Keratinocyte (primary cell): Measurements from ENCODE around the gene ASTN2. TPM values are rescaled to one million over a fixed set of nuclear protein-coding genes. Genes with fewer than 3 reads are reported as not detected.

ENCODE experiments used
- DNase-seq: peaks from one replicate; pipeline ENCODE4 v3.0.0-alpha.2; 2011; ENCODE audit warnings: low read depth, missing footprints, low spot score
- FAIRE-seq: peaks from 2 replicates; lab custom pipeline; 2011; peaks lifted over from hg19 to GRCh38; lab: Jason Lieb, UNC
- H2AFZ ChIP-seq: 2 replicates; pipeline ENCODE4 v1.6.0; 2012; ENCODE audit warnings: low read length, control low read depth, inconsistent platforms; ENCODE audit not compliant: control insufficient read depth
- H3K27ac ChIP-seq: 2 replicates; pipeline ENCODE4 v1.5.1; 2011; ENCODE audit warnings: low read length; ENCODE audit not compliant: control insufficient read depth, insufficient read depth
- H3K27me3 ChIP-seq: 3 replicates; pipeline ENCODE4 v1.6.0; 2011; ENCODE audit warnings: low read length; ENCODE audit not compliant: control insufficient read depth, insufficient read depth; ENCODE audit errors: extremely low read depth
- H3K36me3 ChIP-seq, 2 experiments: 2 replicates in 1 of 2; 3 replicates in 1 of 2; pipeline ENCODE4 v1.5.1; 2011; ENCODE audit warnings: low read length in 2 of 2, mild to moderate bottlenecking in 1 of 2; ENCODE audit not compliant: control insufficient read depth in 2 of 2, insufficient read depth in 2 of 2; ENCODE audit errors: extremely low read depth in 1 of 2
- H3K4me1 ChIP-seq: 3 replicates; pipeline ENCODE4 v1.5.1; 2011; ENCODE audit warnings: low read length; ENCODE audit not compliant: control insufficient read depth, insufficient read depth; ENCODE audit errors: extremely low read depth
- H3K4me2 ChIP-seq: 3 replicates; pipeline ENCODE4 v1.6.0; 2011; ENCODE audit warnings: low read depth, low read length; ENCODE audit not compliant: control insufficient read depth, insufficient read depth; ENCODE audit errors: extremely low read depth
- H3K4me3 ChIP-seq, 3 experiments: fragments of 200-600 bp in 1 of 3; sonication (generic) in 1 of 3; 2 replicates in 2 of 3; 3 replicates in 1 of 3; pipeline ENCODE4 v1.5.1; 2011 to 2016; ENCODE audit warnings: low read length in 3 of 3, mild to moderate bottlenecking in 3 of 3, control low read depth in 2 of 3, inconsistent platforms in 1 of 3, low read depth in 1 of 3, mixed read lengths in 1 of 3, mixed run types in 1 of 3, moderate library complexity in 1 of 3; ENCODE audit not compliant: control insufficient read depth in 2 of 3, insufficient read depth in 2 of 3; ENCODE audit errors: extremely low read depth in 1 of 3
- H3K79me2 ChIP-seq: 2 replicates; pipeline ENCODE4 v1.6.0; 2012; ENCODE audit warnings: low read length; ENCODE audit not compliant: control insufficient read depth, insufficient read depth
- H3K9ac ChIP-seq: 3 replicates; pipeline ENCODE4 v1.6.0; 2011; ENCODE audit warnings: low read length; ENCODE audit not compliant: control insufficient read depth, insufficient read depth; ENCODE audit errors: extremely low read depth
- H3K9me1 ChIP-seq: 3 replicates; pipeline ENCODE4 v1.6.0; 2011; ENCODE audit warnings: low read length; ENCODE audit not compliant: control insufficient read depth, insufficient read depth; ENCODE audit errors: extremely low read depth
- H3K9me3 ChIP-seq: 2 replicates; pipeline ENCODE4 v1.5.1; 2012; ENCODE audit warnings: low read depth, low read length; ENCODE audit not compliant: control insufficient read depth
- H4K20me1 ChIP-seq: 3 replicates; pipeline ENCODE4 v1.6.0; 2011; ENCODE audit warnings: low read length; ENCODE audit not compliant: control insufficient read depth, insufficient read depth; ENCODE audit errors: extremely low read depth
- EZH2 ChIP-seq: IDR thresholded peaks from one replicate; pipeline ENCODE4 v1.6.1; 2012; ENCODE audit warnings: inconsistent platforms, mild to moderate bottlenecking, low read length, moderate library complexity
- dilution Hi-C: fragments of 300-500 bp; cut with MboI; formaldehyde crosslinking; loops from one replicate; pipeline ENCODE4 v1.7.0; 2020; ENCODE audit warnings: low sequenced_read_pairs; ENCODE audit not compliant: extremely low pct_ligation_motif_present
- polyA plus RNA-seq, 5 experiments: library from polyadenylated mRNA; depleted of rRNA in 3 of 5; stranded (reverse) in 3 of 5; stranded (forward) in 1 of 5; unstranded in 1 of 5; fragments of >200 nt; gene quantifications; 1 replicate in 1 of 5; 2 replicates in 3 of 5; 3 replicates in 1 of 5; pipeline versions ENCODE4 v1.2.1 to v1.2.3, GENCODE V29; 2011 to 2012; ENCODE audit warnings: missing spikeins in 2 of 5, low read depth in 1 of 5, low replicate concordance in 1 of 5
- TF ChIP-seq, protein P1 (sequence below), 3 experiments: IDR thresholded peaks in 1 of 3; conservative IDR thresholded peaks in 1 of 3; optimal IDR thresholded peaks in 1 of 3; 2 replicates in 2 of 3; 3 replicates in 1 of 3; pipeline versions ENCODE3 to v1.5.1; 2011; ENCODE audit warnings: low read length in 3 of 3, mild to moderate bottlenecking in 3 of 3, moderate library complexity in 2 of 3, control low read depth in 1 of 3, inconsistent platforms in 1 of 3; ENCODE audit not compliant: insufficient read depth in 2 of 3; ENCODE audit errors: extremely low read depth in 1 of 3

Gene ASTN2
- polyA plus RNA-seq, 1 donor (not counting 4 experiments of a cell fraction or from before 2014, with no cell fraction given): 0.31 TPM

DNA sequence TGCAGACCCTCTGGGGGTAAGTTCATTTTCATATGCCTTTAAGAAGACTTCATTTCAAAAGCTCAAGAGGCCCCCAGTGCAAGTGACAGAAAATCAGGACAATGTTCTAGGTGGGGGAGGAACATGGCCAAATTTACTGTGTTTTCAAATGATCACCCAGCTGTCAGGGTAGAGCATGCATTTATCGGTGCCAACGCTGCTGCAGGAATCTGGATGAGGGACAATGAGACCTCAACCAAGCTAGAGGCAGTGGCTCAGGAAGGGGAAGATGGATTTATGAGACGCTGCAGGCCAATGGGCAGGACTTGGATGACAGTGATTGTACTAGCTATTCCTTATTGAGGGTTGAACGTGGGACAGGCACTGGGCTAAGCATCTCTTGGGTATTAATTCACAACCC lies 278.4 kb downstream of the ASTN2 start:
- dilution Hi-C loops: no loop called here
- H3K4me1 ChIP-seq: no peaks in the 10 kb centered on the region
- H3K9me1 ChIP-seq: no peaks in the 10 kb centered on the region
- H4K20me1 ChIP-seq: no peaks in the 10 kb centered on the region
- no peak overlapping the region for H2AFZ ChIP-seq
- no peak for TF ChIP-seq EZH2
- TF ChIP-seq, protein P1, sequence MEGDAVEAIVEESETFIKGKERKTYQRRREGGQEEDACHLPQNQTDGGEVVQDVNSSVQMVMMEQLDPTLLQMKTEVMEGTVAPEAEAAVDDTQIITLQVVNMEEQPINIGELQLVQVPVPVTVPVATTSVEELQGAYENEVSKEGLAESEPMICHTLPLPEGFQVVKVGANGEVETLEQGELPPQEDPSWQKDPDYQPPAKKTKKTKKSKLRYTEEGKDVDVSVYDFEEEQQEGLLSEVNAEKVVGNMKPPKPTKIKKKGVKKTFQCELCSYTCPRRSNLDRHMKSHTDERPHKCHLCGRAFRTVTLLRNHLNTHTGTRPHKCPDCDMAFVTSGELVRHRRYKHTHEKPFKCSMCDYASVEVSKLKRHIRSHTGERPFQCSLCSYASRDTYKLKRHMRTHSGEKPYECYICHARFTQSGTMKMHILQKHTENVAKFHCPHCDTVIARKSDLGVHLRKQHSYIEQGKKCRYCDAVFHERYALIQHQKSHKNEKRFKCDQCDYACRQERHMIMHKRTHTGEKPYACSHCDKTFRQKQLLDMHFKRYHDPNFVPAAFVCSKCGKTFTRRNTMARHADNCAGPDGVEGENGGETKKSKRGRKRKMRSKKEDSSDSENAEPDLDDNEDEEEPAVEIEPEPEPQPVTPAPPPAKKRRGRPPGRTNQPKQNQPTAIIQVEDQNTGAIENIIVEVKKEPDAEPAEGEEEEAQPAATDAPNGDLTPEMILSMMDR (optimal IDR thresholded peaks at IDR 0.05 in 1 of 3, IDR thresholded peaks at IDR 0.05 in 1 of 3, conservative IDR thresholded peaks at IDR 0.05 in 1 of 3; ENCODE audit: extremely low read depth in 1 of 3, insufficient read depth in 2 of 3, low read length in 3 of 3): no peak
- H3K9ac ChIP-seq: no peak overlapping the region
- no peak for DNase-seq
- H3K4me2 ChIP-seq: no peak overlapping the region
- no peaks in the 10 kb centered on the region for H3K9me3 ChIP-seq
- H3K27ac ChIP-seq: no peak overlapping the region
- FAIRE-seq: no peak
- no peaks in the 10 kb centered on the region for H3K79me2 ChIP-seq
- no peak overlapping the region for H3K4me3 ChIP-seq
- H3K27me3 ChIP-seq: no peaks in the 10 kb centered on the region
- no peaks in the 10 kb centered on the region for H3K36me3 ChIP-seq

DNA sequence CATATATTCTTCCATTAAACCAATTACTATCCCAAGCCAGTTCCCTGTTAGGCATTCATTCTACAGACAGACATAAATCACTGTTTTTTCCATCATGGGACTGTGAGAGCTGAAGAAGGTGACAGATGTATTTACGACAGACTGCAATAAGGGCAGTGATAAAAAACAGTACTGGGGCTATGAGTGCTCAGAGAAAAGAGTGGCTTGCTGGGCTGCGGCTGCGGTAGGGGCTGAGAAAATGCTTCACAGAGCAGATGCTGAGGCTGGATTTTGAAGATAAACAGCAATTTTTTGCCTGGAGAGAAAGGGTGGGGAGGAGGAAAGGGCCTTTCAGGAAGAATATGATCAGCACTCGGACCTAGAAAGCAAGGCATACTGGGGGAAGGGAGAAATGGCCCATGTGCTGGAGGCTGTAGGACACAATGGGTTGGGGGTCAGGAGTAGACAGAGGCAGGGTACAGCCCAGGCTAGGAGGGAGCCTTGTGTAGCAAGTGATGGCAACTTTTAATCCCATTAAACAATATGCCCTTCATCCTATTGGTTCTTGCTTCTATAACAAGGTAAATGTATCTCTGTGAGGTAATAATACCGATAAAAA lies 279.3 kb downstream of the ASTN2 start:
- no peak for DNase-seq
- H3K4me3 ChIP-seq: no peak overlapping the region

More for the DNA sequence above, 279.3 kb downstream of the ASTN2 start:
- H2AFZ ChIP-seq: no peak overlapping the region
- no peaks in the 10 kb centered on the region for H3K9me3 ChIP-seq
- no peak overlapping the region for H3K27ac ChIP-seq
- H3K4me2 ChIP-seq: no peak overlapping the region
- no peak overlapping the region for H3K9ac ChIP-seq
- no peaks in the 10 kb centered on the region for H3K27me3 ChIP-seq
- no peaks in the 10 kb centered on the region for H3K4me1 ChIP-seq
- TF ChIP-seq EZH2: no peak
- TF ChIP-seq, protein P1 (optimal IDR thresholded peaks at IDR 0.05 in 1 of 3, IDR thresholded peaks at IDR 0.05 in 1 of 3, conservative IDR thresholded peaks at IDR 0.05 in 1 of 3; ENCODE audit: extremely low read depth in 1 of 3, insufficient read depth in 2 of 3, low read length in 3 of 3): no peak
- dilution Hi-C loops: no loop called here
- no peaks in the 10 kb centered on the region for H3K79me2 ChIP-seq
- FAIRE-seq: no peak
- no peaks in the 10 kb centered on the region for H4K20me1 ChIP-seq
- H3K36me3 ChIP-seq: no peaks in the 10 kb centered on the region
- no peaks in the 10 kb centered on the region for H3K9me1 ChIP-seq
